ENCODE data around the gene ZNF436. TPM values are rescaled to one million over a fixed set of nuclear protein-coding genes. Genes with fewer than 3 reads are reported as not detected.
"Not testable (repeated sequence)": the region's sequence is repeated elsewhere in the genome, so short reads cannot be mapped to it uniquely, and the experiment has no call there.

The ZNF436 gene
- total RNA-seq, 4 donors from 2014 or later = 6.0 to 7.1 (median 6.8) TPM

GRCh38 chr1:23330846-23331245 is 38.8 kb downstream of the ZNF436 start:
- TF ChIP-seq CTCF (IDR thresholded peaks at IDR 0.05 in 4 of 5, conservative IDR thresholded peaks at IDR 0.05 in 1 of 5) = no peak
- no peak for TF ChIP-seq POLR2A (IDR thresholded peaks at IDR 0.05)
- in situ Hi-C loops (cut with MboI; ENCODE audit: low sequenced_read_pairs in 4 of 4) (loop anchor here in 1 of 4 donors (10.0 kb wide), 1 partner anchor 74 kb away; no protein-coding TSS in a partner anchor), intact Hi-C loops (cut with DNase I; ENCODE audit: low total_unique reads) (no loop called here)
- Histone ChIP-seq H3K36me3 (peaks cover 2 to 95% of the 10 kb centered on the region in 2 donors), H3K9me3 (no peaks in the 10 kb centered on the region), H3K27me3 (no peaks in the 10 kb centered on the region), H3K27ac (no peak overlapping the region), H3K4me1 (peaks cover 0 to 6% of the 10 kb centered on the region in 2 donors), H3K4me3 (no peak overlapping the region)
- ATAC-seq (no peak), DNase-seq (no peak)

GRCh38 chr1:23325393-23325792 is 44.2 kb downstream of the ZNF436 start:
- no peaks in the 10 kb centered on the region for H3K9me3 ChIP-seq
- no peak overlapping the region for H3K4me3 ChIP-seq
- ATAC-seq (no peak), DNase-seq (no peak)
- intact Hi-C loops (cut with DNase I; ENCODE audit: low total_unique reads) = loop anchor here (5.0 kb wide), 1 partner anchor 77 kb away; no protein-coding TSS in a partner anchor
- no peaks in the 10 kb centered on the region for H3K27me3 ChIP-seq
- H3K36me3 ChIP-seq = peaks cover 0 to 68% of the 10 kb centered on the region in 2 donors
- TF ChIP-seq CTCF (IDR thresholded peaks at IDR 0.05 in 4 of 5, conservative IDR thresholded peaks at IDR 0.05 in 1 of 5) = no peak
- no peak for TF ChIP-seq POLR2A (IDR thresholded peaks at IDR 0.05)
- peaks cover 10 to 20% of the 10 kb centered on the region in 2 donors for H3K4me1 ChIP-seq
- in situ Hi-C loops (cut with MboI; ENCODE audit: low sequenced_read_pairs in 4 of 4) = no loop called here
- no peak overlapping the region for H3K27ac ChIP-seq

- Histone ChIP-seq H3K9me3 (no peaks in the 10 kb centered on the region), H3K4me1 (peaks cover 10 to 15% of the 10 kb centered on the region in 2 donors), H3K36me3 (peaks cover 0 to 60% of the 10 kb centered on the region in 2 donors), H3K27ac (no peak overlapping the region), H3K27me3 (no peaks in the 10 kb centered on the region), H3K4me3 (no peak overlapping the region)
- TF ChIP-seq CTCF (IDR thresholded peaks at IDR 0.05 in 4 of 5, conservative IDR thresholded peaks at IDR 0.05 in 1 of 5) (no peak), POLR2A (IDR thresholded peaks at IDR 0.05) (no peak)
- no peak for ATAC-seq
- intact Hi-C loops (cut with DNase I; ENCODE audit: low total_unique reads) (no loop called here), in situ Hi-C loops (cut with MboI; ENCODE audit: low sequenced_read_pairs in 4 of 4) (no loop called here)
- no peak for DNase-seq
Observed at GRCh38 chr1:23322770-23323169, 46.9 kb downstream of the ZNF436 start.

- in situ Hi-C loops (cut with MboI; ENCODE audit: low sequenced_read_pairs in 4 of 4); H3K9me3 ChIP-seq; H3K4me3 ChIP-seq; H3K27me3 ChIP-seq; DNase-seq; ATAC-seq; H3K27ac ChIP-seq; H3K4me1 ChIP-seq; intact Hi-C loops (cut with DNase I; ENCODE audit: low total_unique reads): not testable (repeated sequence)
- H3K36me3 ChIP-seq = peaks cover 0 to 43% of the 10 kb centered on the region in 2 donors
Observed at GRCh38 chr1:23310280-23310679, 59.4 kb downstream of the ZNF436 start.

Other genes starting within 250 kb of the ZNF436 start
- 1 to 10 TPM; 4.1 to 5.4 (median 4.9) TPM for gene LUZP1, start 201.0 kb downstream of the ZNF436 start, total RNA-seq
- not detected for gene HTR1D, start 152.3 kb downstream of the ZNF436 start, total RNA-seq
- 10 to 100 TPM; 36.5 to 56.3 (median 44.5) TPM for gene HNRNPR, start 25.6 kb downstream of the ZNF436 start, total RNA-seq
- gene TCEA3, start 54.9 kb upstream of the ZNF436 start, total RNA-seq = 100 to 1,000 TPM; 128 to 242 (median 179) TPM
- gene ASAP3, start 114.3 kb upstream of the ZNF436 start, total RNA-seq = 100 to 1,000 TPM in 2 of 4 donors, 10 to 100 TPM in 2; 55.5 to 129 (median 93.2) TPM
- under 1 TPM in 1 of 4 donors, not detected in 3; 0.40 TPM for gene E2F2, start 161.4 kb upstream of the ZNF436 start, total RNA-seq
- 100 to 1,000 TPM in 1 of 4 donors, 10 to 100 TPM in 3; 67.9 to 124 (median 83.0) TPM for gene ID3, start 189.7 kb upstream of the ZNF436 start, total RNA-seq